Esophagus (tissue), 2 donors: ENCODE measurements around the gene CUEDC1. TPM values are rescaled to one million over a fixed set of nuclear protein-coding genes. Genes with fewer than 3 reads are reported as not detected.
"Not testable (repeated sequence)": the region's sequence is repeated elsewhere in the genome, so short reads cannot be mapped to it uniquely, and the experiment has no call there.

Source experiments
- H3K27ac ChIP-seq, 2 donors: one replicate each; pipeline ENCODE4 v1.5.1; 2013; ENCODE audit warnings: low read depth in 2 of 2, mild to moderate bottlenecking in 2 of 2, inconsistent platforms in 1 of 2, low read length in 1 of 2, moderate library complexity in 1 of 2
- H3K27me3 ChIP-seq, 2 donors: one replicate each; pipeline ENCODE4 v1.6.1; 2013; ENCODE audit warnings: low read length in 2 of 2, control low read depth in 1 of 2, mild to moderate bottlenecking in 1 of 2; ENCODE audit not compliant: insufficient read depth in 2 of 2, control insufficient read depth in 1 of 2
- H3K36me3 ChIP-seq, 2 donors: one replicate each; pipeline ENCODE4 v1.6.1; 2013; ENCODE audit warnings: low read length in 1 of 2; ENCODE audit not compliant: control insufficient read depth in 2 of 2, insufficient read depth in 2 of 2
- H3K4me1 ChIP-seq, 2 donors: one replicate each; pipeline ENCODE4 v1.6.1; 2013; ENCODE audit warnings: low read length in 1 of 2; ENCODE audit not compliant: control insufficient read depth in 2 of 2, insufficient read depth in 2 of 2
- H3K4me3 ChIP-seq, 2 donors: one replicate each; pipeline ENCODE4 v1.5.1; 2013; ENCODE audit warnings: low read length in 2 of 2, mild to moderate bottlenecking in 2 of 2, low read depth in 1 of 2, moderate library complexity in 1 of 2
- H3K9me3 ChIP-seq, 2 donors: one replicate each; pipeline ENCODE4 v1.6.1; 2013; ENCODE audit warnings: mild to moderate bottlenecking in 2 of 2, low read depth in 1 of 2, low read length in 1 of 2, moderate library complexity in 1 of 2; ENCODE audit not compliant: control insufficient read depth in 2 of 2, insufficient read depth in 1 of 2
- WGBS, 2 donors: extraction: QIAGEN DNeasy Blood & Tissue Kit; methylation state at CpG; one replicate each; pipeline ENCODE4 v1.1.7; 2013; 5-methylcytosine and 5-hydroxymethylcytosine counted together
- polyA plus RNA-seq, 2 donors: library from polyadenylated mRNA; stranded (reverse); fragments of 200-250 nt; gene quantifications; one replicate each; pipeline ENCODE4 v1.2.3, GENCODE V29; 2013
- donor health status: healthy with polysubstance abuse.
- donor health status: Bipolar disorder and iron deficiency.

CUEDC1 gene
- polyA plus RNA-seq, 2 donors = 19.9 to 31.1 TPM

DNA sequence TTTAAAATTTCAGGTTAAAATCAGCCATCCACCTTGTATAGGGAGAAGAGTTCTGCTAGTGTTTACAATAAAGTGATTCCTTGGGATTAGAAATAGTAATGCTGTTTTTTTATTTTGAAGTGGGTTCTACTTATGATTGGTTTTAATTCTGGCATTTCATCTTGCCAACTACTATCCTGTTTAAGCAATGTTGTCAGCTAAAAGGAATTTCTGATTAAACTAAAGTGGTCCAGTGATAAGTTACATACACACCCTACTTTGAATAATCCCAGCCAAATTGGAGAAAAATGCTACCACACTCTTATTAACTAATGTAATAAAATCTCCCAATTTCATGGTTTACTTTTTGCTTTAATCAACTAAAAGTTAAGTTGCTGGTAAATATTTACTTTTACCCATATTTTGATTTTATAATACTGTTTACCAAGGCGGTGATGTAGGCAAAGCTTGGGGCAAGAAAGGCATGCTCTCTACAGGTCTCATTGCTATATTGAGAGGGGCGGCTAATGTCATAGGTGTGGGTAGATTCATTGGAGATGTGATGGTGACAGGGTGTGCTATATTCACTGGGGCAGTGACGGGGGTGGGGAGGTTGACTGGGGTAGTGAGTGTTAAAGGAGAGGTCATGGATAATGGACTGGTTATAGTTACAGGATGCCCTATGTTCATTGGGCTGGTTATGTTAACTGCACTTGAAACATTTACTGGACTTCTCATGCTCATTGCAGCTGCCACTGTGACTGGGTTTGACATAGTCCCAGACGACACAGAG is 19.0 kb upstream of the CUEDC1 start:
- WGBS, 2 donors = 87 to 91% methylated on average over 4 of the region's 4 CpGs
- H3K36me3 ChIP-seq, H3K27me3 ChIP-seq, H3K27ac ChIP-seq, H3K4me1 ChIP-seq, H3K9me3 ChIP-seq, H3K4me3 ChIP-seq: not testable (repeated sequence)

GRCh38 chr17:57972151-57972550 is 16.9 kb upstream of the CUEDC1 start:
- peak overlapping the region in 1 of 2 donors; percentile 41 for H3K27ac ChIP-seq
- 49 to 58% methylated on average over 1 of the region's 1 CpG for WGBS, 2 donors
- H3K36me3 ChIP-seq = peaks cover 2 to 4% of the 10 kb centered on the region in 2 donors
- no peaks in the 10 kb centered on the region for H3K27me3 ChIP-seq
- no peaks in the 10 kb centered on the region for H3K9me3 ChIP-seq
- no peak overlapping the region for H3K4me3 ChIP-seq
- no peaks in the 10 kb centered on the region for H3K4me1 ChIP-seq

DNA sequence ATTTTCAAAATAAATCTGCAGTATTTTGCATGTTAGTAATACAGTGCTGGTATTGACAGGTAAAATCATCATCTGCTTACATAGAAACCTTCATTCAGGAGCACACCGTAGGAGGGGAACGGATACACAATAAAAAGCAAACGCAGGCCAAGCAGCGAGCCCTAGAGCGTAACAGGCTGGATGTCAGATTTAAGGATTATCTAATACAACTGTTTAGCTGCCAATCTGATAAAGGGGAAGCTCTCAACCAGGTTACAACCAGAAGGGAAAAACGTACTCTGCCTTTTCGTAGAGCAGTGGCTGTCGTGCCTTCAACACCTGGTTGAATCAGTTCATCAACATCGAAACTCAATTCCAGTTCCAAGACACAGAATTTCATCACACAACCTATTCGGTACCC is 16.4 kb upstream of the CUEDC1 start:
- 63% methylated on average over 10 of the region's 10 CpGs for WGBS, 2 donors
- Histone ChIP-seq H3K36me3 (peaks cover 0 to 4% of the 10 kb centered on the region in 2 donors), H3K27ac (no peak overlapping the region)

GRCh38 chr17:57970710-57971109 is 15.5 kb upstream of the CUEDC1 start:
- Histone ChIP-seq H3K27ac (no peak overlapping the region), H3K36me3 (peaks cover 0 to 4% of the 10 kb centered on the region in 2 donors), H3K27me3 (no peaks in the 10 kb centered on the region), H3K9me3 (no peaks in the 10 kb centered on the region), H3K4me3 (no peak overlapping the region), H3K4me1 (no peaks in the 10 kb centered on the region)
- 59 to 60% methylated on average over 4 of the region's 4 CpGs for WGBS, 2 donors

More for the DNA sequence above, 16.4 kb upstream of the CUEDC1 start:
- no peak overlapping the region for H3K4me3 ChIP-seq
- no peaks in the 10 kb centered on the region for H3K9me3 ChIP-seq
- H3K27me3 ChIP-seq = no peaks in the 10 kb centered on the region
- H3K4me1 ChIP-seq = no peaks in the 10 kb centered on the region

DNA sequence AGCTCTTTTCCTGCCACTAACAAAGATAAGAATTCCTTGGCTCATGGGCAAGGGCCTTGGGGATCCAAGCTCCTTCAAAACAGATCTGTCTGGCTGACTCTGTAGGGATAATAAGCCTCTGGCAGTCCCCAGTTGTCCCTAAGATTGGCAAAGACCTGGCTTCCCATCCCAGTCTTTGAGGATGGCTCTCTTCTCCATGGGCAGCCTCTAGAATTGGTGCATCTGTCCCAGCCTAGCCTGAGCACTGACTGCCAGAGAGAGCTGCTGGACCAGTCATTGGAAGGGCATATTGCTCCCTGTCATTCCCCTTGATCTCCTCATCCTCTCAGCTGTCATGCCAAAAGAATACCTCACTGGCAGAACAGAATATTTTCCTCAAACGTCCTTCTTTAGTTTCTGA is 13.2 kb upstream of the CUEDC1 start:
- Histone ChIP-seq H3K36me3 (no peaks in the 10 kb centered on the region), H3K4me1 (no peaks in the 10 kb centered on the region), H3K27ac (no peak overlapping the region), H3K27me3 (no peaks in the 10 kb centered on the region), H3K4me3 (no peak overlapping the region), H3K9me3 (no peaks in the 10 kb centered on the region)
- WGBS, 2 donors = 45 to 47% methylated on average over 1 of the region's 1 CpG

- Histone ChIP-seq H3K9me3 (no peaks in the 10 kb centered on the region), H3K36me3 (no peaks in the 10 kb centered on the region), H3K4me3 (no peak overlapping the region), H3K4me1 (no peaks in the 10 kb centered on the region), H3K27me3 (no peaks in the 10 kb centered on the region), H3K27ac (no peak overlapping the region)
- 89 to 90% methylated on average over 5 of the region's 5 CpGs for WGBS, 2 donors
These were observed 11.7 kb upstream of the CUEDC1 start for GRCh38 chr17:57966875-57967274.

DNA sequence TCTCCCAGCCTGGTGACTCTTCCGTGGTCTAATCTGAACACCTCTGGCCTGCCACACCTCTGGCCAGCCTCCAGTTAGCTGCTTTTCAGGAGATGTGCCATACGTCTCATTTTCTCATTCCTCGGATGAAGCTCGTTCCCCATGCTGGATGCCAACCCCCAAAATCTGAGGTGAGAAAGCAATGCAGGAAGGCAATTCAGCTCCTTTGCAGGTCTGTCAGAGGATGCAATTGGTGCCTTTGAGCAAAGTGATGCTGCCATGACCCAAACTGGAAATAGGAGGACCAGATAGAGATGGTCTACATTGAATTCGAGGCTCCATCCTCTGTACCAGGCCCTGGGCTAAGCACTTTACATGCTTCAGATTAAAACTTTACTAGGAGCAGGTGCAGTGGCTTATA is 11.0 kb upstream of the CUEDC1 start:
- Histone ChIP-seq H3K27me3 (no peaks in the 10 kb centered on the region), H3K27ac (no peak overlapping the region), H3K9me3 (no peaks in the 10 kb centered on the region), H3K4me1 (no peaks in the 10 kb centered on the region), H3K36me3 (no peaks in the 10 kb centered on the region), H3K4me3 (no peak overlapping the region)
- 89 to 90% methylated on average over 5 of the region's 5 CpGs for WGBS, 2 donors

DNA sequence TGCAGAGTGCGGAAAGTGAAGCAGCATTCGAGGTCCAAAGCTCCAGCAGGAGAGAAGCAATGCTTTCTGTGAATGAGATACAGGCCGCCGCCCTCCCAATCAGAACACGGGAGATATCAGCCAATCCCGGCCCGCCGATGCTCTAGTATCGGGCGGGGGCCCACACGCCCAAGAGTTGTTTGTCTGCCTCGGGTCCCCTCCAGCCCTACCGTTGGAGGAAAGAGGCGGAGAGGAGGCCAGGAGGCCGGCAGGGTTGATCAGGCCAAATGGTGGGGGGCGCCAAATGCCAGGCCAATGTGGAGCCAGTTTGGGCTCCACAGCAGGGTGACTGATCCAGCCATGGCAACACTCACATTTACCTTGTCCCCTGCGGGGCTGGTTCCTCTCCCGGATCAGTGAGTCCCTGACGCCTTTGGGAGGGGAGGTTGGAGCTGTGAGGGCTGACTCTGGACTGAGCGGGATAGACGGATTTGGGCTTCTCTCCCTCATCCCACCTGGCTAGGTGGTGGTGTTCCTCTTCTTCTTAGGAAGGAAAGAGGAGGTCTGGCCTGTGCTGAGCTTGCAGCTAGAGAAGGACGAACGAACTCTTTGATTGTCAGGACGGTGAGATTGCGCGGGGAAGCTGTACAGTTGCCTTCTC is 10.4 kb upstream of the CUEDC1 start:
- WGBS, 2 donors = 87 to 88% methylated on average over 26 of the region's 26 CpGs
- Histone ChIP-seq H3K9me3 (no peaks in the 10 kb centered on the region), H3K27ac (no peak overlapping the region), H3K4me1 (no peaks in the 10 kb centered on the region), H3K36me3 (no peaks in the 10 kb centered on the region), H3K4me3 (no peak overlapping the region), H3K27me3 (no peaks in the 10 kb centered on the region)

- H3K9me3 ChIP-seq = no peaks in the 10 kb centered on the region
- 95 to 97% methylated on average over 6 of the region's 6 CpGs for WGBS, 2 donors
- no peaks in the 10 kb centered on the region for H3K36me3 ChIP-seq
- H3K4me3 ChIP-seq = no peak overlapping the region
- no peak overlapping the region for H3K27ac ChIP-seq
- no peaks in the 10 kb centered on the region for H3K4me1 ChIP-seq
- no peaks in the 10 kb centered on the region for H3K27me3 ChIP-seq
These were observed 7.9 kb upstream of the CUEDC1 start for GRCh38 chr17:57963149-57963511.
